Activated CD4-positive, alpha-beta T cell treated with anti-CD3 and anti-CD28 coated beads, Interleukin-2, amount 50 U/mL, for 24 hours (primary cell): ENCODE data around the gene GPATCH8.
"Not testable (repeated sequence)": the region's sequence is repeated elsewhere in the genome, so short reads cannot be mapped to it uniquely, and the experiment has no call there.

Experiments
- DNase-seq, 2 donors: peaks; one replicate each; pipeline ENCODE4 v3.0.0-alpha.2; 2020; ENCODE audit warnings: low read depth in 1 of 2, low spot score in 1 of 2

GPATCH8 gene

DNA sequence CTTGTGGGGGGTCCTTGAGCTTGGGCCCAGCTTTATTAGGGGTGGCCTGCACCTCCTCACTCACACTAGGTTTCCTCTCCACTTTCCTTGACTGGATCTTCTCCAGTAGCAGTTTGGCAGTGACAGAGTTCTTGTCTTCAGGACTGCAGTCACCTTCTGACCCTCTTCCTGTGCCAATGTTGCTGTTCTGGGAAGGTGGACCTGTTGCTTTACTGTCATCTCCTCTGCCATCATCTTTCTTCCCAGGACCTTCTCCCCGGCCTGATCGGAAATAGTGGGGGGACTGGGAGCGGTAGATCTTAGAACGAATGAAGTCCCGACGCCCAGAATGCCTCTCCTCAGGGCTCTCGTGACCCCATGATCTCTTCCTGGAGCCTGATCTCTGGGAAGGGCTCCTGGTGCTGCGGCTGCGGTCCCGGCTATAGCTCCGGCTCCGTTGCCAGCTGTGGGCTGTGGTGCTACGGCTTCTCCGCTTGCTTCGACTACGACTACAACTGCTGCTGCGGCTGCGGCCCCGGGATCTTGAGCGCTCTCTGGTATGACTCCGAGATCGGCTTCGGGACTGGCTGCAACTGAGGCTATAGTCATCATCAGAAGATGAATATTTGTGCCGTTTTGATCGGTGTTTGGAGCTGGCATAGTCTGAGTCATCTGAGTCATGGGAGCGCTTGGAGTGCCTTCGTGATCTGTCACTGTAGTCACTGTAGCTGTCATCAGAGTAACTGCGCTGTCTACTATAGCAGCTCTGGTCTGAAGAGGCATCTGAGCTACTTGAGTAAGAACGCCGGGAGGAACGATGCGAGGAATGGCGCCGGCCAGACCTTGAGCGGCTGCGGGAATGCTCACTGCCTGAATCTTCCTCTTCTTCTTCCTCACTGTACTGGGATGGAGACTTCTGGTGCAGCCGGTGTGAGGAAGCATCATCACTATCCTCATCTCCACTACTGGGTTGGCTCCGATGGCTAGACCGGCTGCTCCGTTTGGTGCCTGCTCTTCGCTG, 104.2 kb downstream of the GPATCH8 start:
- DNase-seq, result no peak

DNA sequence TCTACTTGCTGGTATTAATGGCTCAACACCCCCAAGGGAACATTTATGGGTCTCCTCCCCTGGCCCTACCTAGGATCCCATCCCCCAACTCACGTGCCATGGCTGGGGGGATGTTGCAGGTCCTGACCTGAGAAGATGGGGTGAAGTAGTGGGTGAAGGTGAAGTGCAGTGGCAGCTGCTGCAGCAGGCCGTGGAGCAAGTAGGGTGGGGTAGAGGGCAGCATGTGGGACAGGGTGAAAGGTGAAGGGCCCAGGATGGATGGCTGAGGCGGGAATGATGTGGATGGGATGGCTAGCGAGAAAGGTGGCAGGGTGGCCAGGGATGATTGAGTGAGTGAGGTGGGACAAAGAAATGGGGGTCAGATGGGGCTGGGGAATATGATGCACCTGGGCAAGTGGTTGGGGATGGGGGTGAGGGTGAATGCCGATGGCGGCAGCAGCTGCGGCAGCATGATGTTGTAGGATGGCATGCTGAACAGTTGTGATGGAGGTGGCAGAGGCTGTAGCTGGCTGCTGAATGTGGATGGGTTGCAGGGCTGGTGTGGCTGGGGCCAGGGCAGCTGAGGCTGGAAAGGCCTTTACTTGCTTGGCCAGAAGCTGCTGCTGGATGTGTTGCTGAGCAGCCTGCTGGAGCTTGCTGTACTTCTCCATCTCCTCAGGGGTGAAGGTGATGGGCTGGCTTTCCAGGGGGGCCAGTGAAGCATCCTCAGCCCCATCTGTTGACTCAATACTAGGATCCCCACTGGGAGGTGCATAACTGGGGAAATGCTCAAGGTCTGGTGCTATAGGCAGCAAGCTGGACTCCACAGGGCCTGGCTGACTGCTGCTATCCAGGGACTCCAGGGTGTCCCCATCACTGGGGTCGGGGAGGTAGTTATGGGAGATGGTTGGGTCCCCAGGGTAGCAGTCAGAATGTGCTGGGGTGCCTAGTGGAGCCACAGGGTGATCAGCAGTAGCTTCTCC, 105.4 kb downstream of the GPATCH8 start:
- no peak for DNase-seq

DNA sequence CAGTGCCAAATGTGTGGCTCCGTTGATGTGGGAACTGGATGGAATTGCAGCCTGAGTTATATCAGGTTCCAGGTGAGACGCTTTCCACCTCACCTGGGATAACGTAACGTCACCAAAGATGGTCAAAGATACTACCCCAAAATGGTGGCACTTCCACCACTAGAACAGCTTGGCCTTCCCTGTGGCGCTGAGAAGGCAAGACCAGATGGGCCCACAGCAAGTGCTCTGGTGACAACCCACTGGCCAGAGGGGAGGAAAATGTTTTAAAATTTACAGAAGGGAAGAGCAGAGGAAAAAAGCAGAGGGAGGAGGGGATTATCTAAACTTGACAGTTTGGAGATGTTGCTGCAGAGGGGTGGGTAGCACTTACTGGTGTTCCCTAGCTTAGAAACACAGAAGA, 106.3 kb downstream of the GPATCH8 start:
- DNase-seq, result no peak

DNA sequence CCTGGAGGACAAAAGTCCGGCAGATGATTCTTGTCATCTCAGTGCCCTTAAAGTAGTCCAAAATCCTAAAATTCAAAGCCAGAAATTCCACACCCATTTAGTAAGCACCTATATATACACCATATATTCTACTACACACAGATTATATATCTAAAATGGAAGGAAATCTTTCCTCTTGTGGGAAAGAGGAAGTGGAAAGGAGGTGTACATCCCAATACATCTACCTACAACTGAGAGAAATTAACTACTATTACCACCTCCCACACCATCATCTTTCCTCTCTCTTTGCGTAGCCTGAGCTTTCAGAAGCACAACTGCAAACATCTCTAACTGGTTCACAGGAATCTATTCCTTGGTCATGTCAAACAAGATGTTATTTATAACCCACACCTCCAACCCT, 108.4 kb downstream of the GPATCH8 start:
- DNase-seq, result no peak

DNA sequence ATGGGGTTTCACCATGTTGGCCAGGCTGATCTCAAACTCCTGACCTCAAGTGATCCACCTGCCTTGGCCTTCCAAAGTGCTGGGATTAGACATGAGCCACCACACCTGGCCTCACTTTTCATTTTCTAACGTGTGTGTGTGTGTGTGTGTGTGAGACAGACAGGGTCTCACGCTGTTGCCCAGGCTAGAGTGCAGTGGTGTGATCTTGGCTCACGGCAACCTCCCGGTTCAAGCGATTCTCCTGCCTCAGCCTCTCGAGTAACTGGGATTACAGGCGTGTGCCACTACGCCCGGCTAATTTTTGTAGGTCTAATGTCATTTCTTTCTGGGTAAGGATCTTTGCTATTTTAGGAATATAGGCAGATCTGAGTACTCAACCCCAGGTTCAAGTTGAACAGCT, 109.1 kb downstream of the GPATCH8 start:
- not testable (repeated sequence) for DNase-seq

DNA sequence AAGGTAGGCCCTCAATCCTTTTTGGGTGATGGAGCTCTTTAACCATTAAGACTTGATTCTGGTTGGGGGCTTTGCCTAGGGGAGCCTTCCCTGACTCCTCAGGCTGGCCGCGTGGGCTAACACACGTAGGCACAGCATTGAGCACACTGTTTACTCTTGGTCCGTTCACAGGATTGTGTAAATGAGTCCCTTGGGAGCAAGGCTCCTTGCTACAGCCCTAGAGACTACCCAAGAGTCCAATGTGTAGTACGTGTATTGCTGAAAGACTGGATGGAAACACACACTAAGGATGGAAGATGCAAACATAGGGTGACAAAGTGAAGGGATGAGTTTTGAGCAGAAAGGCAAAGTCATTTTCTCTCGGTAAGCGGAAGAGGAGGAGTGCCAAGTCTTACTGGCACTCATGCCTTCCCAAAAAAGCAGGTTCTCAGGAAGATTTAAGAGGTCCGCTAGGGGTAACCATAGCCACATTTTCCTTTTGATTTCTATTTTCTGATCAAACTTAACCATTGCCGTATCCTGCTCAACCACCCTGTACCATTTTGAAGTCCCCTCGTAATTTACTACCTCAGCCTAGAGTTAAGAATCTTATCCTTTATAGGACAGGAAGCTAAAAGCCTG, 112.8 kb downstream of the GPATCH8 start:
- DNase-seq, result no peak

DNA sequence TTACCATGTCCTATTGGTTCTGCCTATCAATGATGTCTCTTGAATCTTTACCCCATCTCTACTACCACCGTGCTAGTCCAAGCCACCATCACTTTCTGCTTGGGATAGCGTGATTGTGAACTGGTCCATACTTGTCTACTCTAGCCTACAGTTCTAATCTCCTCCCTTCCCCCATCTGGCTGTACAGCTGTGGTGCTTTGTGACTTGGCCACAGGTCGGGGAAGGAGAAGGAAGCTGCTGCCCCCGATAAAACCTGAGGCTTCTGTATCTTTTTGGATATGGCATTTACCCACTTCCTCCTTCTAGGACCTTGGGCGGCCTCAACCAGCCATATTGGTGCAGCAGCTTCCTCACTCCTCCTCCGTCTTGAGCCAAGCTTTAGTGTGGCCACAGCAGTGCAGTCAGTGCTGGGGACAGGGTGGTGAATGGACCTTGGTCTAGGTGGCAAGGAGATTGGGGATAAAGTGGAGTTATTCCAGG, 113.4 kb downstream of the GPATCH8 start:
- no peak for DNase-seq

DNA sequence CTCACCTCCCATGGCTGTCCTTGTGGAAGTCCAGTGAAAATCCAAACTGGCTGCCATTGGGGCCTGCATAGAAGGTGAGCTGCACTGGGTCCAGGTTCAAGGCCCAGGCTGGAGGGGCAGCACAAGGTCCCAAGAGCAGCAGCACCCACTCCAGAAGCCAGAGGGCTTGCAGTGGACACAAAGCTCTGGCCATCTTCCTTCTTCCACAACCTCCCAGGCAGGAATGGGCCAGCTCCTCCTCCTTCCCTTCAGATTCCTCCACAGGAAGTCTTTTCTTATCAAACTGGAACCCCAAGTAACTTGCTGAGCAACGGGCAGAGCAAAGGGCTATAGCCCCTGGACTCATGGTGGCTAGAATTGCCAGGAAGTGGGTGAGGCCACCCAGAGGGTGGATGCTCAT, 113.9 kb downstream of the GPATCH8 start, which contains the start of gene ITGA2B:
ITGA2B (minus strand) TSS at position 369 of the 400 bp plus-strand sequence; CDS start at position 193, 176 bp downstream.
- no peak for DNase-seq

DNA sequence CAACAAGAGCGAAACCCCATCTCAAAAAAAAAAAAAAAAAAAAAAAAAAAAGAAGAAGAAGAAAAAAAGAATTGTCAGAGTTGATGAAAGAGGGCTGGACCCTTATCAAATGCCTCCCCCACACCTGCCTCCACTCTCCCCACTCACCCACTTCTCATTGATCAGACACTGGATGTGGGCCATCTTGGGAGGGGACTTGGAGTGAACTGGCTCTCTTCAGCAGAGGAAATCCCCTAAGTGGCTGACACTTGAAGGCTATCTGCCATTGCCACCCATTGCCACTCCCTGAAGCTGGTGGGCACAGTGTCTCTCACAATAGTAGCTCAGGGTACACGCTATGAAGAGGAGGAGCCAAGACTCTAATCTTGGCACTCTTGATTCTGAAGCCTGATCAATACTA, 115.4 kb downstream of the GPATCH8 start:
- DNase-seq, result no peak

DNA sequence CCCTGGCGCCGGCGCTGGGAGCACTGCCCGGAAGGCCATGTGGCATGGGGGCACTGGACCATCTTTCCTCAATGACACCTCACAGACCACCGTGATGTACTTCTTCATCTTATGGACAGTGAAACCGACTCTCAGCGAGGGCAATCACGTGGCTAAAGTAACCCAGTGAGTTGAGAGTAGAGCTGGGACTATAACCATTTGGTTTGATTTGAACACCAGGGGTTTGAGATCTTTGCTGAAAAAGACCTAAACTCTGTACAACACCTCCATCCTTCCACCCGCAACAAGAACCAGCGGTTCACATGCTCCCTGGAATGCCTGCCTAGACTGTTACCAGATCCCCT, 117.1 kb downstream of the GPATCH8 start:
- no peak for DNase-seq

DNA sequence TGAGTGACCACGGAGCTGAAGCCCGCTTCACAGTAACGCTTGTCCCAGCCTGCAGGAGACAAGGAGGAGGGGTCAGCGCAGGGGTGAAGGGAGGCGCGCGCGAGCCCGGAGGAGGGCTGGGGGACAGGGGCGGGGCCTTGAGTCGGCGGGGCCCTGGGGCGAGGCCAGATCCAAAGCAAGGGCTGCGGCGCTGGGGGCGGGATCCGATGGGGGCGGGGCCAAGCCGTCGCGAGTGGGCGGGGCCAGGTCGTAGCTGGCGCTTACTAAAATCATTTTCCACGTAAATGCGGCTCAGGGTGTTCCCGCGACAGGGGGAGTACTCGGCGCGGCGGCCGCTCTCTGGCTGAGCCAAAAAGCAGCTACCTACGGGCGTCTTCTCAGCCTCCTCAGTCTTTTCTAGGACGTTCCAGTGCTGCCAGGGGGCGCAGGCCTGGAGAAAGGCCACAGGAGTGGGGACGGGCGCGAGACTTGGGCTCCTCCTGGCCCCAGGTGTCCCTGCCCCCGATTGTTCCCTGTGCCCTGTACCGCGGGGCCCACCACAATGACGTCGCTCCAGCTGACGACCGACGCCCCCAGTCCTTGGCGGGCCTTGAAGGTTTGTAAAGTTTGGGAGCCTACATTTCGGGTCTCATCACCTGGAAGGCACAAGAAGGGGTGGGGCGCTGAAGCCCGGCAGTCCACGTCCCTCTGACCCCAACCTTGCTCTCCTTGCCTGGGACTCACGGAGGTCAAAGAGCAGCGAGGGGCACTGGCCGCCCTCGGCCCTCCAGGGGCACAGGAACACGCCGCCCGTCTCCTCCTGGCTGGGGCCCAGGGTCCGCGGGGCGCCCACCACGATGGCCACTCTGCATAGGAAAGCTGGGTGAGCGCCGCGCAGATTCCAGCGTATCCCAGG, 117.7 kb downstream of the GPATCH8 start:
- DNase-seq, result peak; percentile 77 to 78

DNA sequence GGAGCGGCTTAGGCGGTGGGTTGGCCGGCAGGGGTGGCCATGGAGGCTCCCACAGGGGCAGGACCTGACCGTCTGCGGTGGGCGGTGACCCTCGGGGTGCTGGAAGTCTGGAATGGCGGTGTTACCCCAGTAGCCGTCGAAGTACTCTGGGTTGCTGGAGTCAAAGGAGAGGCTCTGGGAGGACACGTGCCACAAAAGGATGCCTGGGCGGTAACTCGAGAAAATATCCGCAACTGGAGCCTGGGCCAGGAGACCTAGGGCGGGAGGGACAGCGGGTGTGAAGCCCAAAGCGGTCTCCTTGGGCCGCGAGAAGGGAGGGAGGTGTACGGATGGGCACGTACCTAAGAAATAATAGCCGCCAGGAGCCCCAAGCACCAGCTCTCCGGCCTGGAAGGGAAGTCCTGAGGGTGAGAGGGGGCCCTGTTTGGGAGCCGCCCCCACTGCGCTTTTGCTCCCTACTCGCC, 118.4 kb downstream of the GPATCH8 start:
- no peak for DNase-seq

DNA sequence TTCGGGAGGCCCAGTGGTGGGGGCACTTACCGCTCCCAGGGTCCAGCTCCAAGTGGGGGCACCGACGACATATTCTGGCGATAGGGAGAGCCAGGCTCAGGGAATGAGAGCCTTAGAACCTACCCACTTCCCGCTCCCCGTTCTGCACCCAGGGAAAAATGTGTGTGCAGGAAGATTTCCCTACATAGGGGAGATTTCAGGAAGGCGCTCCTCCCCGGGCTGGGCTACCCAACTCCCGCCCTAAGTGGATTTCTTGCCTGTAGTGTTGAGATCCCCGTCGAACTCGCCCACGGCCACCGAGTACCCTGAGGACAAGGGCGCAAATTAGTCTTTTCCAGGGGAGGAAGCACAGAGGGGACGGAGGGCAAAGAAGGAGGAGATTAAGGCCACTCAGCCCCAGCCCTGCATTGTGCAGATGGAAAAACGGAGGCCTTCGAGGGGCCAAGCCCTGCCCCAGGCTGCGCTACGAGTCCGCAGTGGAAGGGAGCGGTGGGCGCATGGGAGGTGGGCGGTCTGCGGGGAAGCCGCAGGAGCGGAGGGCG, 118.9 kb downstream of the GPATCH8 start:
- DNase-seq, result no peak

DNA sequence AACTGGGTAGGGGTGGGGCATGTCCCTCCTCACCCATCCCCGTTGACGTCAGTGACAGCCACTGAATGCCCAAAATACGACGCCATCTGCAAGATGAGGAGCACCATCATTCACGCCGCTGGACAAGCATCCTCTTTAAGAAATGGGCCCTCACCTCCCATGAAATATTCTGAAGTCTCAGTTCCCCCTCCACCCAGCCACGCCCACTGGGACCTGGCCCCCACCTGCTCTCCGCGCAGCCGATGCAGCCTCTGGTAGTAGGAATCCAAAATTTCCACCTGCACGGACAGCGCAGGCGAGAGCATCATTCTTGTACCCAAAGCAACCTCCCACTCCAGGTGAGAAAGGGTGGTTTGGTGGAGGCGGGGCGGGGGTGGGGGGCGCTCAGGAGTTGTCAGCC, 119.3 kb downstream of the GPATCH8 start:
- DNase-seq, result no peak

DNA sequence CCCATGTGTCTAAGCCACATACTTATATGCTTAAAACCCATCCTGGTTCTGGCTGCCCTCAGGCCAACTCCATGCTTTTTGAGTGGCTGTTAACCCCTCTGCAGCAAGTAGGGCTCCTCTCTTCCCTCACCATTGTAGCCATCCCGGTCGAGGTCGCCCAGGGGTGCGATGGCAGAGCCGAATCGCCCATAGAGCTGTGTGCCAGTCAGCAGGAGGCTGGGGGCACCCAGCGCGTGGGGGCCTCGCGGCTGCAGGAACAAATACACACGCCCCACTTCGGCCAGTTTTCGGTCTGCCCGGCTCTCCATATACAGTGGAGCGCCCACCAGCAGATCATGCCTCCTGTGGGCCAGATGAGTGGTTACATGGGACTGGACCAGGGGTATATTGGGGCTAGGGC, 119.8 kb downstream of the GPATCH8 start:
- DNase-seq, result no peak

DNA sequence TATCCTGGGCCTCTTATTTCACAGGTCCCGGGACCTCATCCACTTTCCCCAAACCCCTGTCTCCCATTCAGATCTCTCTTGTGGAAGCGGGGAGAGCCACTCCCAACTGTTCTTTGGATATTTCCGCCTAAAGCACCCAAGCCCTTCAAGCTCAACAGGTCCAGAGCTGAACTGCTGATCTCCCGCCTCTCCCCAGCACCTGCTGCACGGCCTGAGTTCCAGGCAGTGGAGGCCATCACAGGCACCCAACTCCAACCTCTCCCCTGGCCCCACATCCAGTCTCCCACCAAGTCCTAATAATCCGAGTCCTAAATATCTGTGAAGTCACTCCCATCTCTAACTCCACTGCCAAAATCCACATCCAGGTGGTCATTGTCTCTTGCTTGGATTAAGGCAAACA, 120.3 kb downstream of the GPATCH8 start:
- no peak for DNase-seq

DNA sequence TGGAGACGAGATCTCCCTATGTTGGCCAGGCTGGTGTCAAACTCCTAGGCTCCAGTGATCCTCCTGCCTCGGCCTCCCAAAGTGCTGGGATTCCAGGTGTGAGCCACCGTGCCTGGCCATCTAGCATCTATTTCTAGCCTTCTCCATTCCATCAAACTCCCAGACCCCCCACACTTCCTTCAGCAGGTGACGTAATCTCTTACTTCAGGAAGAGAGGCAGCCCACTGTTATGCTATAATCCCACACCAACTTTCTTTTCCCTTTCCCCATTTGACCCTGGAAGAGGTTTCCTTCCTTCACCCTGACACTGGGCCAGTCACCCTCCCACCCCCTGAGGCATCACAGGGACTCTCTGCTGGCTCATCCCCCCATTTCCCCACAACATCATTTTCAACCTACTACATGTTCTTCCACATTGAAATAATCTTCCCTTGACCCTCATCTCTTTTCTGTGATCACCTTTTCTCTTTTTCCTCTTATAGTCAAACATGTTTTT, 121.3 kb downstream of the GPATCH8 start:
- no peak for DNase-seq

DNA sequence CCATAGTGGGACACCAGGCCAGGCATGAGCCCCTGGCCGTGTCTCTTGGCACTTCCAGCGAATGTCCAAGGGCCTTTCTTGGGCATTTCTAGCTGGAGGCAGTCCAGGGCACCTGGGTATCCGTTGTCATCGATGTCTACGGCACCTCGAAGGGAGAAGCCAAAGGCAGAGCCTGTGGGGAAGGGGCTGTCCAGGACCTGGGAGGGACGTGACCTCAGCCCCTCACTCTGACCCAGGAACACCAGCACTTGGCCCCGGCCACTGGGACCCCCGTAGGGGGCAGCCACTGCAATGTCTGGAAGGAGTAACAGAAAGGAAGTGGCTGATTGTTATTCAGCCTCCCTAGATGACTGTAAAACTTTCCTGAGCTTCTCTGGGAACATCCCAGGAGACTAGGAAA, 122.4 kb downstream of the GPATCH8 start:
- no peak for DNase-seq

DNA sequence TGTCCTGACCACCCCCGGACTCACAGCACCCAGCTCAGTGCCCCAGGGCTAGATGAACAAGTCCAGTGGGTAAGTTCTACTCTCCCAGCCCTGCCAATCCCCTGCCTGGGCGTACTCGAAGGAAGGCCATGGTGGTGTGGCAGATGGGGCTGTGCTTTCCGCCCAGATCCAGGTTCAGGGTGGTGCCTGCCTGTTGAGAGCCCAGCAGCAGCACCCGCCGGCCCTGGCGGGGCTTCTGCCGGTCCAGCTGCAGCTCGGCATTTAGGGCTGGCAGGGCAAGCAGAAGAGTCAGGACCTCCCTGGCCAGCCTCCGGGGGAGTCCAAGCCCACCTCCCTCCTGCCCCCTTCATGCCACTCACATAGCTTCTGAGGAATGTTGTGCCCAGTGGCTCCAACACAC, 123.3 kb downstream of the GPATCH8 start:
- DNase-seq, result no peak
